Choroid plexus epithelial cell (primary cell): ENCODE results near the gene SLC38A5.
"Not testable (repeated sequence)": the region's sequence is repeated elsewhere in the genome, so short reads cannot be mapped to it uniquely, and the experiment has no call there.

Experiments used
- DNase-seq: peaks from one replicate; pipeline ENCODE4 v3.0.0-alpha.2; 2010; ENCODE audit warnings: low read depth
- H3K4me3 ChIP-seq: 2 replicates; pipeline ENCODE4 v1.5.1; 2011; ENCODE audit warnings: low read depth, mild to moderate bottlenecking, control low read depth, low read length, moderate library complexity
- CTCF ChIP-seq: conservative IDR thresholded peaks from 2 replicates; pipeline ENCODE4 v1.5.1; 2011; ENCODE audit warnings: low read depth, mild to moderate bottlenecking, control low read depth, inconsistent platforms, low read length, moderate library complexity

The SLC38A5 gene

GRCh38 chrX:48470110-48470832 lies at the start of gene SLC38A5:
Gene SLC38A5 (minus strand): TSS chrX:48470260. CDS start chrX:48467924, 2,336 bp downstream.
- H3K4me3 ChIP-seq = no peak within 1 kb of the TSS
- no peak for TF ChIP-seq CTCF
- DNase-seq = no peak

DNA sequence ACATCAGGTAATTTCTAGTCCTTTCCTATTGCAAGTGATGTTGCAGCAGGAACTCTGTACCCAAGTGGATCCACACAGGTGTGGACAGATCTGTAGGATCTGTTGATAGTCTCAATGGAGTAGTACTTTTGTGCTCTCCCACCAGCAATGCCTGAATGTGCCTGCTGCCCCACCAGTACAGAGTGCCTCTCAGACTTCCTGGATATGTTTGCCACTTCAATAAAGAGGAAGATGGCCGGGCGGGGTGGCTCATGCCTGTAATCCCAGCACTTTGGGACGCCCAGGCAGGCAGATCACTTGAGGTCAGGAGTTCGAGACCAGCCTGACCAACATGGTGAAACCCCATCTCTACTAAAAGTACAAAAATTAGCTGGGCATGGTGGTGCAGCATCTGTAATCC lies 49.4 kb upstream of the SLC38A5 start:
- DNase-seq, H3K4me3 ChIP-seq: not testable (repeated sequence)

DNA sequence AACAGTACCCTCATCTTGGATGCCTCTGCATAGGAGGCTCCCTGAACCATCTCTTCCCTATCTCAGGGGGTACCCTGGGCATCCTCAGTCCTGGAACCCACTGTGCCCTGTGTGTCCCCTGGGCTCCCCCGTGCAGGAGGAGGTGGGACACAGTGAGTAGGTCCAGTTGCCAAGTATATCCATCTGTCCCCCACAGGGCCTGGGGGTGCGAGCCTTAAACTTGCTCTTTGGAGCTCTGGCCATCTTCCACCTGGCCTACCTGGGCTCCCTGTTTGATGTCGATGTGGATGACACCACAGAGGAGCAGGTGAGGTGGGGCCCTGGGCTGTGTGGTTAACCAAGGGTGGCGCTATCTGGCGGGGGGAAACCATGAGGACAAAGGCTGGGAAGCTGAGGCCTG lies 46.9 kb upstream of the SLC38A5 start:
- DNase-seq = no peak
- H3K4me3 ChIP-seq = no peak overlapping the region
- no peak for TF ChIP-seq CTCF

DNA sequence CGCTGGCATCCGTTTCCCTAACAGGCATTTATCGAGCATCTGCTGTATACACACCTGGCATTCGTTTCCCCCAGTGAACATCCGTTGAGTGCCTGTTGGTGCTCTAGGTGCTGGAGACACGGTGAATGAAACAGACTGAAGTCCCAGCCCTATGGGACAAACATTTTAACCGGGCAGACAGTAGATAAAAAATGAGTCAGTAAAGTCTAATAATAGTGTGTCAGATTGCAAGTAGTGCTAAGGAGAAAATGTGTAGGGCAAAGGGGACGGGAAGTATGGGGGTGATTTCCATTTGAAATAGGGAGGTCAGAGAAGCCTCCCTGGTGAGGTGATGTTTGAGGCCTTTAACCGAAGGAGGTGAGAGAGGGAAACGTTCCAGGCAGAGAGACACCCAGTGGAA lies 46.2 kb upstream of the SLC38A5 start:
- TF ChIP-seq CTCF = no peak
- no peak overlapping the region for H3K4me3 ChIP-seq
- DNase-seq = no peak

- TF ChIP-seq CTCF = no peak
- H3K4me3 ChIP-seq = no peak overlapping the region
- DNase-seq = no peak
Measured at GRCh38 chrX:48515842-48516241, 45.8 kb upstream of the SLC38A5 start.

DNA sequence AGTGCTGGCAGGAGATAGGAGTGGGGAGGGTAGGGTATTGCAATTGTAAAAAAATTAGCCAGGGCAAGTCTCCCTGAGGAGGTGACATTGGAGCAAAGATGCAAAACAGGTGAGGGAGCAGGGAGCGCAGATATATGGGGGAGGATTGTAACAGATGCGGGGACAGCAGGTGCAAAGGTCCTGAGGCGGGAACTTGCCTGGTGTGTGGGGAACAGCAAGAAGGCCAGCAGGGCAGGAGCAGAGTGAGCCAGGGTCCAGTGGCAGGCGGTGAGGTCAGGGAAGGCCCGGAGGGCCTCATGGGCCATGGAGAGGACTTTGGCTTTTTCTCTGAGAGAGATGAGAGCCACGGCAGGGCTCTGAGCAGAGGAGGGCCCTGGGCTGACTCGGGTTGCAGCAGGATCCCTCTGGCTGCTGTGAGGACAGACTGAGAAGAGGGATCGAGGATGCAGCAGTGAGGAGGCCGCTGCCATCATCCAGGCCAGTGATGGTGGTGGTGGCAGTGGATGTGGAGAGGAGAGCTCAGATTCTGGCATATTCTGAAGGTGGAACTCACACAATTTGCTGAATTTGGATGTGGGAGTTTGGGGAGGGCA lies 44.9 kb upstream of the SLC38A5 start:
- TF ChIP-seq CTCF = no peak
- H3K4me3 ChIP-seq = no peak overlapping the region
- no peak for DNase-seq

GRCh38 chrX:48514126-48514806 lies 44.2 kb upstream of the SLC38A5 start:
- no peak overlapping the region for H3K4me3 ChIP-seq
- DNase-seq = no peak
- TF ChIP-seq CTCF = no peak
